GM12878 (cell line): ENCODE data around the gene RGS19.

Source experiments
- CREB1 ChIP-seq: IDR thresholded peaks from 2 replicates; pipeline ENCODE4 v1.6.1; 2012; ENCODE audit warnings: low read depth, mild to moderate bottlenecking, inconsistent platforms
- CTCF ChIP-seq, 3 experiments: IDR thresholded peaks in 2 of 3; conservative IDR thresholded peaks in 1 of 3; 2 replicates each; pipeline ENCODE4 v1.5.1; 2011; ENCODE audit warnings: low read depth in 3 of 3, low read length in 3 of 3, mild to moderate bottlenecking in 3 of 3, control low read depth in 2 of 3, moderate library complexity in 2 of 3, inconsistent platforms in 1 of 3, mixed read lengths in 1 of 3; ENCODE audit not compliant: control insufficient read depth in 2 of 3, insufficient read depth in 1 of 3; ENCODE audit errors: extremely low read depth in 1 of 3
- IKZF1 ChIP-seq: fragments of 450-650 bp; conservative IDR thresholded peaks from 2 replicates; pipeline ENCODE4 v1.6.1; 2017; ENCODE audit warnings: antibody characterized with exemption, mild to moderate bottlenecking
- MAX ChIP-seq: IDR thresholded peaks from 2 replicates; pipeline ENCODE4 v1.6.1; 2012; ENCODE audit warnings: low read depth, low read length, improper control_type of control experiment
- NBN ChIP-seq: fragments of 450-650 bp; IDR thresholded peaks from 2 replicates; pipeline ENCODE4 v1.6.1; 2016
- NFIC ChIP-seq: IDR thresholded peaks from 2 replicates; pipeline ENCODE4 v1.6.1; 2012; ENCODE audit warnings: low read depth, mild to moderate bottlenecking, inconsistent platforms, low read length, moderate library complexity
- REST ChIP-seq: IDR thresholded peaks from 2 replicates; pipeline ENCODE4 v1.6.1; 2012; ENCODE audit warnings: mild to moderate bottlenecking, low read depth, low read length
- RFX5 ChIP-seq: IDR thresholded peaks from 2 replicates; pipeline ENCODE4 v1.6.1; 2011; ENCODE audit warnings: low read depth, low read length, improper control_type of control experiment
- USF2 ChIP-seq: IDR thresholded peaks from 2 replicates; pipeline ENCODE4 v1.6.1; 2011; ENCODE audit warnings: low read depth, low read length, improper control_type of control experiment, borderline replicate concordance
- YY1 ChIP-seq: IDR thresholded peaks from 2 replicates; pipeline ENCODE4 v1.6.1; 2011; ENCODE audit warnings: low read depth, mild to moderate bottlenecking, low read length
- ZBED1 ChIP-seq: IDR thresholded peaks from 2 replicates; pipeline ENCODE4 v1.6.1; 2016; ENCODE audit warnings: borderline replicate concordance

- TF ChIP-seq USF2 (no peak), NBN (no peak), CTCF (IDR thresholded peaks at IDR 0.05 in 2 of 3, conservative IDR thresholded peaks at IDR 0.05 in 1 of 3; ENCODE audit: control insufficient read depth in 2 of 3, extremely low read depth in 1 of 3, insufficient read depth in 1 of 3, low read depth in 3 of 3, low read length in 3 of 3) (no peak), CREB1 (no peak), NFIC (no peak), MAX (no peak), IKZF1 (no peak), RFX5 (no peak), ZBED1 (no peak), YY1 (no peak), REST (no peak)
Measured at GRCh38 chr20:64081624-64081964, 2.3 kb upstream of the RGS19 start.
